H9 (cell line): ENCODE data around the gene ARIH1. TPM values are rescaled to one million over a fixed set of nuclear protein-coding genes. Genes with fewer than 3 reads are reported as not detected.

Source experiments
- DNase-seq: peaks from one replicate; pipeline ENCODE4 v3.0.0-alpha.2; 2017
- H2AFZ ChIP-seq: one replicate; pipeline ENCODE4 v1.6.1; 2013; ENCODE audit warnings: mild to moderate bottlenecking, low read length, control low read depth, moderate library complexity
- H2AK5ac ChIP-seq: 2 replicates; pipeline ENCODE4 v1.6.1; 2013; ENCODE audit warnings: low read length, control low read depth, mixed read lengths; ENCODE audit not compliant: insufficient read length
- H2BK120ac ChIP-seq: one replicate; pipeline ENCODE4 v1.6.1; 2013; ENCODE audit warnings: low read depth, mild to moderate bottlenecking, low read length, control low read depth, inconsistent platforms; ENCODE audit not compliant: poor library complexity, severe bottlenecking
- H2BK12ac ChIP-seq: 2 replicates; pipeline ENCODE4 v1.6.1; 2013; ENCODE audit warnings: low read length, control low read depth, mixed read lengths, low read depth; ENCODE audit not compliant: insufficient read length
- H2BK15ac ChIP-seq: 2 replicates; pipeline ENCODE4 v1.6.1; 2013; ENCODE audit warnings: low read depth, low read length, control low read depth
- H2BK20ac ChIP-seq: one replicate; pipeline ENCODE4 v1.6.1; 2013; ENCODE audit warnings: low read depth, mild to moderate bottlenecking, low read length, control low read depth, inconsistent platforms; ENCODE audit not compliant: poor library complexity, severe bottlenecking
- H2BK5ac ChIP-seq: 2 replicates; pipeline ENCODE4 v1.6.1; 2013; ENCODE audit warnings: low read length, control low read depth, mixed read lengths; ENCODE audit not compliant: insufficient read length
- H3K14ac ChIP-seq: 2 replicates; pipeline ENCODE4 v1.6.1; 2013; ENCODE audit warnings: low read length, control low read depth; ENCODE audit not compliant: insufficient read depth
- H3K18ac ChIP-seq: 2 replicates; pipeline ENCODE4 v1.6.1; 2013; ENCODE audit warnings: low read depth, mild to moderate bottlenecking, mixed read lengths, low read length, control low read depth; ENCODE audit not compliant: insufficient read length
- H3K23ac ChIP-seq: 2 replicates; pipeline ENCODE4 v1.6.1; 2013; ENCODE audit warnings: low read length, control low read depth, mixed read lengths, low read depth; ENCODE audit not compliant: insufficient read length
- H3K23me2 ChIP-seq: 2 replicates; pipeline ENCODE4 v1.6.1; 2013; ENCODE audit warnings: low read depth, mild to moderate bottlenecking, mixed read lengths, low read length, control low read depth; ENCODE audit not compliant: insufficient read length, poor library complexity, severe bottlenecking
- H3K27ac ChIP-seq: 2 replicates; pipeline ENCODE4 v1.5.1; 2013; ENCODE audit warnings: low read length, control low read depth, mixed read lengths, low read depth; ENCODE audit not compliant: insufficient read length
- H3K27me3 ChIP-seq: 2 replicates; pipeline ENCODE4 v1.6.1; 2013; ENCODE audit warnings: low read length, control low read depth, inconsistent platforms; ENCODE audit not compliant: insufficient read depth
- H3K4ac ChIP-seq: 2 replicates; pipeline ENCODE4 v1.6.1; 2013; ENCODE audit warnings: low read depth, mild to moderate bottlenecking, control low read depth, inconsistent platforms, low read length, moderate library complexity
- H3K4me1 ChIP-seq: 2 replicates; pipeline ENCODE4 v1.6.1; 2013; ENCODE audit warnings: low read length, control low read depth, inconsistent platforms; ENCODE audit not compliant: insufficient read depth
- H3K4me2 ChIP-seq: 2 replicates; pipeline ENCODE4 v1.6.1; 2013; ENCODE audit warnings: low read length, control low read depth, mixed read lengths; ENCODE audit not compliant: insufficient read length, insufficient read depth
- H3K56ac ChIP-seq: 2 replicates; pipeline ENCODE4 v1.6.1; 2013; ENCODE audit warnings: low read depth, mild to moderate bottlenecking, mixed read lengths, low read length, control low read depth; ENCODE audit not compliant: insufficient read length
- H3K79me1 ChIP-seq: 2 replicates; pipeline ENCODE4 v1.6.1; 2013; ENCODE audit warnings: low read depth, mild to moderate bottlenecking, moderate library complexity, low read length, control low read depth, inconsistent platforms; ENCODE audit not compliant: insufficient read depth, poor library complexity, severe bottlenecking
- H3K79me2 ChIP-seq: 2 replicates; pipeline ENCODE4 v1.6.1; 2013; ENCODE audit warnings: low read length, control low read depth, inconsistent platforms; ENCODE audit not compliant: insufficient read depth
- H3K9ac ChIP-seq: 2 replicates; pipeline ENCODE4 v1.6.1; 2013; ENCODE audit warnings: low read length, control low read depth, mixed read lengths; ENCODE audit not compliant: insufficient read length; ENCODE audit errors: extremely low read depth
- H3K9me3 ChIP-seq: one replicate; pipeline ENCODE4 v1.6.1; 2013; ENCODE audit warnings: low read depth, low read length, inconsistent platforms; ENCODE audit not compliant: control insufficient read depth
- H3T11ph ChIP-seq: one replicate; pipeline ENCODE4 v1.6.1; 2013; ENCODE audit warnings: mild to moderate bottlenecking, low read length, control low read depth, inconsistent platforms
- H4K20me1 ChIP-seq: one replicate; pipeline ENCODE4 v1.6.1; 2013; ENCODE audit not compliant: control insufficient read depth, insufficient read length, insufficient read depth
- H4K5ac ChIP-seq: 2 replicates; pipeline ENCODE4 v1.6.1; 2013; ENCODE audit warnings: low read depth, mild to moderate bottlenecking, mixed read lengths, low read length, control low read depth; ENCODE audit not compliant: insufficient read length
- H4K8ac ChIP-seq: replicated peaks from 2 replicates; pipeline ENCODE4 v1.6.1; 2013; ENCODE audit warnings: low read length, control low read depth, mixed read lengths, low read depth; ENCODE audit not compliant: insufficient read length
- H4K91ac ChIP-seq: 2 replicates; pipeline ENCODE4 v1.6.1; 2013; ENCODE audit warnings: low read depth, mild to moderate bottlenecking, moderate library complexity, mixed read lengths, low read length, control low read depth; ENCODE audit not compliant: insufficient read length
- H3K27ac Mint-ChIP-seq, 3 experiments: 2 replicates in 2 of 3; 3 replicates in 1 of 3; pipeline ENCODE4 v1.8.0; 2020 to 2021; ENCODE audit warnings: mixed read lengths in 3 of 3, mild to moderate bottlenecking in 1 of 3, moderate library complexity in 1 of 3
- H3K27me3 Mint-ChIP-seq: 2 replicates; pipeline ENCODE4 v1.8.0; 2021; ENCODE audit warnings: low read depth, mild to moderate bottlenecking, moderate library complexity, mixed read lengths
- H3K36me3 Mint-ChIP-seq, 3 experiments: 2 replicates in 2 of 3; 3 replicates in 1 of 3; pipeline ENCODE4 v1.8.0; 2020 to 2021; ENCODE audit warnings: low read depth in 3 of 3, mixed read lengths in 3 of 3; ENCODE audit not compliant: insufficient read depth in 1 of 3
- H3K4me1 Mint-ChIP-seq, 2 experiments: 2 replicates each; pipeline ENCODE4 v1.8.0; 2020; ENCODE audit warnings: mixed read lengths in 2 of 2
- H3K4me3 Mint-ChIP-seq, 2 experiments: 2 replicates in 1 of 2; 3 replicates in 1 of 2; pipeline ENCODE4 v1.8.0; 2020 to 2021; ENCODE audit warnings: mild to moderate bottlenecking in 2 of 2, mixed read lengths in 2 of 2, moderate library complexity in 1 of 2
- H3K9me3 Mint-ChIP-seq, 2 experiments: 2 replicates in 1 of 2; 3 replicates in 1 of 2; pipeline ENCODE4 v1.8.0; 2020; ENCODE audit warnings: mild to moderate bottlenecking in 2 of 2, mixed read lengths in 2 of 2, moderate library complexity in 1 of 2
- CTCF ChIP-seq: fragments of 200-600 bp; sonication (generic); conservative IDR thresholded peaks from 3 replicates; pipeline ENCODE4 v1.8.0; 2021; ENCODE audit warnings: antibody characterized with exemption, mild to moderate bottlenecking
- WGBS: extraction: QIAGEN DNeasy Blood & Tissue Kit; methylation state at CpG from one replicate; pipeline ENCODE4 v1.1.7; 2013; ENCODE audit warnings: missing lambda C conversion rate, low lambda C conversion rate, mixed read lengths; ENCODE audit not compliant: insufficient read length; ENCODE audit errors: extremely low coverage; 5-methylcytosine and 5-hydroxymethylcytosine counted together
- total RNA-seq: library from RNA; stranded (reverse); gene quantifications from 2 replicates; pipeline ENCODE4 v1.2.1, GENCODE V29; 2021

Gene ARIH1
- total RNA-seq, 1 experiment from 2014 or later: 158 TPM

GRCh38 chr15:72502220-72502809, 28.2 kb downstream of the ARIH1 start:
- no peak overlapping the region for H2BK15ac ChIP-seq
- Mint-ChIP-seq H3K4me1 (peaks cover 6 to 15% of the 10 kb centered on the region in 2 experiments), H3K27me3 (no peaks in the 10 kb centered on the region), H3K27ac (no peak overlapping the region), H3K4me3 (no peak overlapping the region), H3K36me3 (peaks cover 9 to 15% (median 11%) of the 10 kb centered on the region in 3 experiments), H3K9me3 (no peaks in the 10 kb centered on the region)
- H3K23me2 ChIP-seq: no peaks in the 10 kb centered on the region
- H3K23ac ChIP-seq: no peak overlapping the region
- no peaks in the 10 kb centered on the region for H3K9me3 ChIP-seq
- peaks cover 13% of the 10 kb centered on the region for H3K79me1 ChIP-seq
- H3K27me3 ChIP-seq: no peaks in the 10 kb centered on the region
- no peaks in the 10 kb centered on the region for H3K4me1 ChIP-seq
- no peak overlapping the region for H3T11ph ChIP-seq
- no peak overlapping the region for H2AK5ac ChIP-seq
- no peak overlapping the region for H2BK120ac ChIP-seq
- no peaks in the 10 kb centered on the region for H4K20me1 ChIP-seq
- no peak overlapping the region for H3K18ac ChIP-seq
- no peak overlapping the region for H4K5ac ChIP-seq
- H3K4ac ChIP-seq: no peak overlapping the region
- no peak overlapping the region for H2BK12ac ChIP-seq
- WGBS: no CpG with 5 or more reads among the region's 5 CpGs
- no peak overlapping the region for H2AFZ ChIP-seq
- no peak for TF ChIP-seq CTCF
- H3K4me2 ChIP-seq: no peak overlapping the region
- H3K27ac ChIP-seq: no peak overlapping the region
- H3K79me2 ChIP-seq: peaks cover 31% of the 10 kb centered on the region; the same call in 1 of the 2 replicates
- no peak overlapping the region for H3K14ac ChIP-seq
- DNase-seq: no peak
- H4K8ac ChIP-seq: no peak overlapping the region
- H2BK5ac ChIP-seq: no peak overlapping the region
- H4K91ac ChIP-seq: no peak overlapping the region
- H3K56ac ChIP-seq: no peak overlapping the region
- no peak overlapping the region for H3K9ac ChIP-seq
- H2BK20ac ChIP-seq: no peak overlapping the region
